Lower leg skin (tissue), 3 donors: ENCODE results near the gene KATNIP.

Experiments
- CTCF ChIP-seq, 3 donors: fragments of 450-650 bp; IDR thresholded peaks; one replicate each; pipeline ENCODE4 v1.5.1; 2016; ENCODE audit warnings: antibody characterized with exemption in 3 of 3, mild to moderate bottlenecking in 3 of 3, moderate library complexity in 2 of 3
- POLR2A ChIP-seq, 2 donors: fragments of 450-650 bp; IDR thresholded peaks; one replicate each; pipeline ENCODE4 v1.6.1; 2016 to 2017; ENCODE audit warnings: antibody characterized with exemption in 2 of 2, mild to moderate bottlenecking in 1 of 2, moderate library complexity in 1 of 2

- TF ChIP-seq POLR2A (IDR thresholded peaks at IDR 0.05) (no peak), CTCF (IDR thresholded peaks at IDR 0.05) (no peak)
Observed at GRCh38 chr16:27544671-27545070, 5.3 kb upstream of the KATNIP start.
